Measurements from ENCODE around the gene UBXN4.

DNA sequence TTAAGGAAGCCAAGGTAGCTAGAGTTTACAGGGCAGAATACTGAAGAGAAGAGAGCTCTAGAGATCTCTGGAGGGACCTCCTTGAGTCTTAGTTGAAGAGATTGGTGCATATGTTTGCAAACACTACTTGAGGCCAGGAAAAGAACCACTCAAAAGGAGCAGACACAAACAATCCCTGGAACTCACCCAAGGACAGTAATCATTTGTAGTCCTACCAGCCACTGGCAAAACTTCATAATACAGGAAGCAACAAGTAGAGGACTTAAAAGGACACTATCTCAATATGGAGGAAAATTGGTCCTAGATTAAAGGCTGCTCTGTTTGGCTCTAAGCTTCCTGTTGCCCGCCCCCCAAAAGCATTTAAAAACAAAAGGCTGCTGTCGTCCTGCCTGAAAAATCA, 46.9 kb upstream of the UBXN4 start:
- no peak for TF ChIP-seq POLR2A (IDR thresholded peaks at IDR 0.05)
- TF ChIP-seq, protein P1, sequence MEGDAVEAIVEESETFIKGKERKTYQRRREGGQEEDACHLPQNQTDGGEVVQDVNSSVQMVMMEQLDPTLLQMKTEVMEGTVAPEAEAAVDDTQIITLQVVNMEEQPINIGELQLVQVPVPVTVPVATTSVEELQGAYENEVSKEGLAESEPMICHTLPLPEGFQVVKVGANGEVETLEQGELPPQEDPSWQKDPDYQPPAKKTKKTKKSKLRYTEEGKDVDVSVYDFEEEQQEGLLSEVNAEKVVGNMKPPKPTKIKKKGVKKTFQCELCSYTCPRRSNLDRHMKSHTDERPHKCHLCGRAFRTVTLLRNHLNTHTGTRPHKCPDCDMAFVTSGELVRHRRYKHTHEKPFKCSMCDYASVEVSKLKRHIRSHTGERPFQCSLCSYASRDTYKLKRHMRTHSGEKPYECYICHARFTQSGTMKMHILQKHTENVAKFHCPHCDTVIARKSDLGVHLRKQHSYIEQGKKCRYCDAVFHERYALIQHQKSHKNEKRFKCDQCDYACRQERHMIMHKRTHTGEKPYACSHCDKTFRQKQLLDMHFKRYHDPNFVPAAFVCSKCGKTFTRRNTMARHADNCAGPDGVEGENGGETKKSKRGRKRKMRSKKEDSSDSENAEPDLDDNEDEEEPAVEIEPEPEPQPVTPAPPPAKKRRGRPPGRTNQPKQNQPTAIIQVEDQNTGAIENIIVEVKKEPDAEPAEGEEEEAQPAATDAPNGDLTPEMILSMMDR (IDR thresholded peaks at IDR 0.05) = no peak
- TF ChIP-seq POLR2AphosphoS5 (IDR thresholded peaks at IDR 0.05) = no peak
